GM12801 (cell line): ENCODE data around the gene KCTD11.

Experiments
- CTCF ChIP-seq: IDR thresholded peaks from one replicate; pipeline ENCODE4 v1.5.1; 2011; ENCODE audit warnings: control low read depth; ENCODE audit not compliant: insufficient read length; ENCODE audit errors: extremely low read depth

KCTD11 gene

GRCh38 chr17:7382901-7383300 lies 30.9 kb downstream of the KCTD11 start:
- no peak for TF ChIP-seq CTCF

- TF ChIP-seq CTCF, result no peak
Observed at GRCh38 chr17:7383371-7383741, 31.4 kb downstream of the KCTD11 start.

- no peak for TF ChIP-seq CTCF
Observed at GRCh38 chr17:7383742-7384488, 32.0 kb downstream of the KCTD11 start.

GRCh38 chr17:7384489-7385081 lies 32.6 kb downstream of the KCTD11 start:
- TF ChIP-seq CTCF, result no peak

- no peak for TF ChIP-seq CTCF
Observed at GRCh38 chr17:7388856-7389255, 36.9 kb downstream of the KCTD11 start.

GRCh38 chr17:7389924-7390910 lies 38.3 kb downstream of the KCTD11 start:
- TF ChIP-seq CTCF, result no peak

- TF ChIP-seq CTCF, result no peak
Observed at GRCh38 chr17:7391307-7391706, 39.3 kb downstream of the KCTD11 start.
